A673 (cell line): ENCODE data around the gene TUBG2. TPM values are rescaled to one million over a fixed set of nuclear protein-coding genes. Genes with fewer than 3 reads are reported as not detected.

Experiments used
- BruUV-seq: library from RNA; stranded (reverse); fragments of 400-500 nt; replicated peaks from 2 replicates; lab custom pipeline; 2021; lab: Mats Ljungman, UMichigan
- CTCF ChIA-PET: fragments of 300-600 bp; sonication (Branson Sonifier 250); formaldehyde crosslinking; loops from one replicate; lab custom pipeline; 2022; ENCODE audit warnings: antibody characterized with exemption; lab: Charles Lee
- POLR2A ChIA-PET: fragments of 300-600 bp; sonication (Branson Sonifier 250); formaldehyde crosslinking; loops from one replicate; lab custom pipeline; 2022; ENCODE audit warnings: antibody characterized with exemption; ENCODE audit not compliant: low non-redundant PET; lab: Charles Lee
- DNase-seq: peaks from one replicate; pipeline ENCODE4 v3.0.0-alpha.2; 2015; ENCODE audit warnings: low spot score
- H3K27ac ChIP-seq: fragments of 200-600 bp; sonication (generic); 2 replicates; pipeline ENCODE4 v1.5.1; 2016; ENCODE audit warnings: mixed run types, low read depth, mild to moderate bottlenecking, mixed read lengths, antibody characterized with exemption, low read length; ENCODE audit not compliant: poor library complexity, severe bottlenecking
- H3K27me3 ChIP-seq: fragments of 200-600 bp; sonication (generic); replicated peaks from 2 replicates; pipeline ENCODE4 v1.6.1; 2017; ENCODE audit warnings: mixed run types, low read depth, mild to moderate bottlenecking, mixed read lengths, antibody characterized with exemption, low read length; ENCODE audit not compliant: insufficient read depth, poor library complexity
- H3K36me3 ChIP-seq: fragments of 200-600 bp; sonication (generic); 2 replicates; pipeline ENCODE4 v1.6.1; 2016; ENCODE audit warnings: mixed run types, mild to moderate bottlenecking, mixed read lengths, antibody characterized with exemption, low read length; ENCODE audit not compliant: insufficient read depth, poor library complexity, severe bottlenecking
- H3K4me1 ChIP-seq: fragments of 200-600 bp; sonication (generic); 2 replicates; pipeline ENCODE4 v1.6.1; 2017; ENCODE audit warnings: mixed run types, mild to moderate bottlenecking, mixed read lengths, antibody characterized with exemption, low read length; ENCODE audit not compliant: insufficient read depth, poor library complexity, severe bottlenecking
- H3K4me3 ChIP-seq: fragments of 200-600 bp; sonication (generic); 2 replicates; pipeline ENCODE4 v1.5.1; 2016; ENCODE audit warnings: low read depth, mixed run types, mild to moderate bottlenecking, mixed read lengths, low read length; ENCODE audit not compliant: poor library complexity, severe bottlenecking
- H3K9me3 ChIP-seq: fragments of 200-600 bp; sonication (generic); 2 replicates; pipeline ENCODE4 v1.6.1; 2016; ENCODE audit warnings: mixed run types, low read depth, mild to moderate bottlenecking, mixed read lengths, antibody characterized with exemption, low read length; ENCODE audit not compliant: poor library complexity, severe bottlenecking
- CTCF ChIP-seq: fragments of 300-800, 200-600 bp; sonication (generic); conservative IDR thresholded peaks from 2 replicates; pipeline ENCODE4 v1.5.1; 2017; ENCODE audit warnings: low read depth, mild to moderate bottlenecking, antibody characterized with exemption, low read length, moderate library complexity, mixed read lengths
- EZH2 ChIP-seq: fragments of 200-600 bp; sonication (generic); IDR thresholded peaks from 2 replicates; pipeline ENCODE4 v1.6.1; 2017; ENCODE audit warnings: borderline replicate concordance, low read depth, mild to moderate bottlenecking, mixed read lengths, antibody characterized with exemption, low read length; ENCODE audit not compliant: poor library complexity, severe bottlenecking
- intact Hi-C: fragments of 100-400 bp; cut with micrococcal nuclease; formaldehyde crosslinking; loops from one replicate; pipeline ENCODE4 v1.10.0; 2022; ENCODE audit not compliant: unreplicated experiment
- total RNA-seq: library from RNA; stranded (reverse); gene quantifications from 2 replicates; pipeline ENCODE4 v1.2.3, GENCODE V29; 2021

TUBG2 gene
- total RNA-seq, 1 experiment from 2014 or later, result 14.6 TPM

- no peak for DNase-seq
- no peaks in the 10 kb centered on the region for H3K36me3 ChIP-seq
- no peak overlapping the region for H3K27ac ChIP-seq
- H3K9me3 ChIP-seq, result no peaks in the 10 kb centered on the region
- no peaks in the 10 kb centered on the region for H3K27me3 ChIP-seq
- intact Hi-C loops, result no loop called here
- TF ChIP-seq CTCF (no peak), EZH2 (no peak)
- no TSS peak for BruUV-seq
- no peak overlapping the region for H3K4me3 ChIP-seq
- ChIA-PET CTCF (no interaction called here), POLR2A (no interaction called here)
- H3K4me1 ChIP-seq, result no peaks in the 10 kb centered on the region
Measured at GRCh38 chr17:42629411-42630009, 29.6 kb upstream of the TUBG2 start.

- BruUV-seq, result no TSS peak
- intact Hi-C loops, result no loop called here
- no peak for DNase-seq
- H3K9me3 ChIP-seq, result no peaks in the 10 kb centered on the region
- POLR2A ChIA-PET, result no interaction called here
- H3K27ac ChIP-seq, result no peak overlapping the region
- H3K27me3 ChIP-seq, result no peaks in the 10 kb centered on the region
- TF ChIP-seq EZH2 (no peak), CTCF (no peak)
- H3K4me1 ChIP-seq, result no peaks in the 10 kb centered on the region
- CTCF ChIA-PET, result no interaction called here
- no peak overlapping the region for H3K4me3 ChIP-seq
- H3K36me3 ChIP-seq, result no peaks in the 10 kb centered on the region
Measured at GRCh38 chr17:42632949-42633444, 26.1 kb upstream of the TUBG2 start.

GRCh38 chr17:42639525-42640113, 19.5 kb upstream of the TUBG2 start:
- POLR2A ChIA-PET, result no interaction called here
- DNase-seq, result no peak
- Histone ChIP-seq H3K9me3 (no peaks in the 10 kb centered on the region), H3K4me3 (no peak overlapping the region), H3K4me1 (no peaks in the 10 kb centered on the region), H3K27ac (no peak overlapping the region), H3K27me3 (no peaks in the 10 kb centered on the region), H3K36me3 (no peaks in the 10 kb centered on the region)
- intact Hi-C loops, result no loop called here
- TF ChIP-seq CTCF (no peak), EZH2 (no peak)
- CTCF ChIA-PET, result no interaction called here
- no TSS peak for BruUV-seq
